ENCODE results near the gene SLC39A7. TPM values are rescaled to one million over a fixed set of nuclear protein-coding genes. Genes with fewer than 3 reads are reported as not detected.

The SLC39A7 gene
- total RNA-seq, 1 experiment from 2014 or later = 128 TPM

GRCh38 chr6:33193619-33194018 is 7.0 kb upstream of the SLC39A7 start:
- Histone ChIP-seq H3K27me3 (ENCODE audit: low read length) (no peaks in the 10 kb centered on the region), H3K27ac (ENCODE audit: low read length) (no peak overlapping the region), H3K36me3 (ENCODE audit: low read depth, low read length) (peaks cover 27% of the 10 kb centered on the region), H4K20me1 (ENCODE audit: low read length) (peaks cover 5% of the 10 kb centered on the region; the same call in 1 of the 2 replicates), H3K9ac (ENCODE audit: low read length) (no peak overlapping the region), H3K4me1 (ENCODE audit: insufficient read depth, low read length) (0 out of 2 replicates have a peak, but pooled peaks cover 5% of the 10 kb centered on the region), H3K9me2 (replicated peaks; ENCODE audit: low read length) (no peaks in the 10 kb centered on the region), H3K9me3 (ENCODE audit: low read length) (no peaks in the 10 kb centered on the region), H3K79me2 (ENCODE audit: low read length) (peaks cover 11% of the 10 kb centered on the region), H3K4me2 (ENCODE audit: low read length) (no peak overlapping the region), H3F3A (ENCODE audit: low read length, unreplicated experiment) (no peaks in the 10 kb centered on the region), H2AFZ (ENCODE audit: low read length) (no peak overlapping the region), H3K4me3 (ENCODE audit: low read length) (no peak overlapping the region)
- ATAC-seq (no peak), DNase-seq (no peak)
- ChIA-PET CTCF (no interaction called here), POLR2A (ENCODE audit: unreplicated experiment) (no interaction called here)
- intact Hi-C loops (cut with micrococcal nuclease) = no loop called here
- TF ChIP-seq EZH2 (IDR thresholded peaks at IDR 0.05; ENCODE audit: low read length, unreplicated experiment) (no peak), EZH2phosphoT487 (IDR thresholded peaks at IDR 0.05; ENCODE audit: borderline replicate concordance, low read length) (no peak), CTCF (conservative IDR thresholded peaks at IDR 0.05; ENCODE audit: low read depth, low read length) (no peak)
- BruUV-seq (replicated peaks) = TSS peak; percentile 7

GRCh38 chr6:33194431-33194979 is 6.2 kb upstream of the SLC39A7 start:
- Histone ChIP-seq H3K9me3 (ENCODE audit: low read length) (no peaks in the 10 kb centered on the region), H3F3A (ENCODE audit: low read length, unreplicated experiment) (no peaks in the 10 kb centered on the region), H3K4me3 (ENCODE audit: low read length) (no peak overlapping the region), H3K9ac (ENCODE audit: low read length) (no peak overlapping the region), H3K79me2 (ENCODE audit: low read length) (peaks cover 19% of the 10 kb centered on the region), H3K27me3 (ENCODE audit: low read length) (no peaks in the 10 kb centered on the region), H3K9me2 (replicated peaks; ENCODE audit: low read length) (no peaks in the 10 kb centered on the region), H3K4me1 (ENCODE audit: insufficient read depth, low read length) (0 out of 2 replicates have a peak, but pooled peaks cover 5% of the 10 kb centered on the region), H2AFZ (ENCODE audit: low read length) (no peak overlapping the region), H3K27ac (ENCODE audit: low read length) (no peak overlapping the region), H3K36me3 (ENCODE audit: low read depth, low read length) (peaks cover 27% of the 10 kb centered on the region), H3K4me2 (ENCODE audit: low read length) (no peak overlapping the region), H4K20me1 (ENCODE audit: low read length) (peaks cover 5% of the 10 kb centered on the region; the same call in 1 of the 2 replicates)
- no TSS peak for BruUV-seq (replicated peaks)
- no peak for ATAC-seq
- POLR2A ChIA-PET (ENCODE audit: unreplicated experiment) = no interaction called here
- CTCF ChIA-PET = no interaction called here
- no peak for DNase-seq
- no peak for TF ChIP-seq EZH2 (IDR thresholded peaks at IDR 0.05; ENCODE audit: low read length, unreplicated experiment)
- TF ChIP-seq EZH2phosphoT487 (IDR thresholded peaks at IDR 0.05; ENCODE audit: borderline replicate concordance, low read length) = no peak
- no peak for TF ChIP-seq CTCF (conservative IDR thresholded peaks at IDR 0.05; ENCODE audit: low read depth, low read length)
- intact Hi-C loops (cut with micrococcal nuclease) = no loop called here
